Measurements from ENCODE around the gene ISG15. TPM values are rescaled to one million over a fixed set of nuclear protein-coding genes. Genes with fewer than 3 reads are reported as not detected.

The ISG15 gene
- total and polyA plus RNA-seq, 2 experiments from 2014 or later: 62.3 to 89.6 TPM

GRCh38 chr1:1050577-1051052 lies 37.3 kb downstream of the ISG15 start:
- no peaks in the 10 kb centered on the region for H4K20me1 ChIP-seq (ENCODE audit: insufficient read depth, poor library complexity, severe bottlenecking)
- H2AFZ ChIP-seq: no peak overlapping the region
- H3K27me3 ChIP-seq: no peaks in the 10 kb centered on the region
- no peak for DNase-seq (ENCODE audit: low spot score)
- no peaks in the 10 kb centered on the region for H3K9me2 ChIP-seq (replicated peaks; ENCODE audit: insufficient read depth)
- no peaks in the 10 kb centered on the region for H3K79me2 ChIP-seq
- no peaks in the 10 kb centered on the region for H3K4me1 ChIP-seq (ENCODE audit: insufficient read depth)
- no peak overlapping the region for H3K4me2 ChIP-seq
- no peaks in the 10 kb centered on the region for H3K36me3 ChIP-seq (replicated peaks; ENCODE audit: insufficient read depth, low read depth)
- no peaks in the 10 kb centered on the region for H3K9me3 ChIP-seq (ENCODE audit: low read depth)
- no peak overlapping the region for H3K4me3 ChIP-seq
- WGBS (ENCODE audit: low lambda C conversion rate, missing lambda C conversion rate): 98% methylated on average over 25 of the region's 32 CpGs
- TF ChIP-seq EZH2 (IDR thresholded peaks at IDR 0.05; ENCODE audit: borderline replicate concordance): no peak
- TF ChIP-seq, protein P1, sequence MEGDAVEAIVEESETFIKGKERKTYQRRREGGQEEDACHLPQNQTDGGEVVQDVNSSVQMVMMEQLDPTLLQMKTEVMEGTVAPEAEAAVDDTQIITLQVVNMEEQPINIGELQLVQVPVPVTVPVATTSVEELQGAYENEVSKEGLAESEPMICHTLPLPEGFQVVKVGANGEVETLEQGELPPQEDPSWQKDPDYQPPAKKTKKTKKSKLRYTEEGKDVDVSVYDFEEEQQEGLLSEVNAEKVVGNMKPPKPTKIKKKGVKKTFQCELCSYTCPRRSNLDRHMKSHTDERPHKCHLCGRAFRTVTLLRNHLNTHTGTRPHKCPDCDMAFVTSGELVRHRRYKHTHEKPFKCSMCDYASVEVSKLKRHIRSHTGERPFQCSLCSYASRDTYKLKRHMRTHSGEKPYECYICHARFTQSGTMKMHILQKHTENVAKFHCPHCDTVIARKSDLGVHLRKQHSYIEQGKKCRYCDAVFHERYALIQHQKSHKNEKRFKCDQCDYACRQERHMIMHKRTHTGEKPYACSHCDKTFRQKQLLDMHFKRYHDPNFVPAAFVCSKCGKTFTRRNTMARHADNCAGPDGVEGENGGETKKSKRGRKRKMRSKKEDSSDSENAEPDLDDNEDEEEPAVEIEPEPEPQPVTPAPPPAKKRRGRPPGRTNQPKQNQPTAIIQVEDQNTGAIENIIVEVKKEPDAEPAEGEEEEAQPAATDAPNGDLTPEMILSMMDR (IDR thresholded peaks at IDR 0.05; ENCODE audit: poor library complexity): no peak
- no peak overlapping the region for H3K27ac ChIP-seq

GRCh38 chr1:1051127-1051810 lies 38.0 kb downstream of the ISG15 start:
- H3K4me3 ChIP-seq: no peak overlapping the region

GRCh38 chr1:1052003-1052840 lies 38.9 kb downstream of the ISG15 start:
- Histone ChIP-seq H3K4me1 (ENCODE audit: insufficient read depth) (no peaks in the 10 kb centered on the region), H3K27me3 (no peaks in the 10 kb centered on the region), H4K20me1 (ENCODE audit: insufficient read depth, poor library complexity, severe bottlenecking) (no peaks in the 10 kb centered on the region), H3K4me3 (no peak overlapping the region), H3K4me2 (no peak overlapping the region), H2AFZ (no peak overlapping the region), H3K27ac (no peak overlapping the region), H3K9me3 (ENCODE audit: low read depth) (no peaks in the 10 kb centered on the region), H3K9me2 (replicated peaks; ENCODE audit: insufficient read depth) (no peaks in the 10 kb centered on the region), H3K79me2 (no peaks in the 10 kb centered on the region), H3K36me3 (replicated peaks; ENCODE audit: insufficient read depth, low read depth) (no peaks in the 10 kb centered on the region)
- no peak for DNase-seq (ENCODE audit: low spot score)
- no peak for TF ChIP-seq EZH2 (IDR thresholded peaks at IDR 0.05; ENCODE audit: borderline replicate concordance)
- 95% methylated on average over 29 of the region's 29 CpGs for WGBS (ENCODE audit: low lambda C conversion rate, missing lambda C conversion rate)

More at GRCh38 chr1:1051127-1051810, 38.0 kb downstream of the ISG15 start:
- Histone ChIP-seq H4K20me1 (ENCODE audit: insufficient read depth, poor library complexity, severe bottlenecking) (no peaks in the 10 kb centered on the region), H3K4me2 (no peak overlapping the region), H3K27ac (no peak overlapping the region), H3K4me1 (ENCODE audit: insufficient read depth) (no peaks in the 10 kb centered on the region), H3K36me3 (replicated peaks; ENCODE audit: insufficient read depth, low read depth) (no peaks in the 10 kb centered on the region), H3K79me2 (no peaks in the 10 kb centered on the region), H2AFZ (no peak overlapping the region), H3K9me3 (ENCODE audit: low read depth) (no peaks in the 10 kb centered on the region), H3K27me3 (no peaks in the 10 kb centered on the region), H3K9me2 (replicated peaks; ENCODE audit: insufficient read depth) (no peaks in the 10 kb centered on the region)
- TF ChIP-seq EZH2 (IDR thresholded peaks at IDR 0.05; ENCODE audit: borderline replicate concordance) (no peak), EZH2phosphoT487 (IDR thresholded peaks at IDR 0.05; ENCODE audit: low read depth, severe bottlenecking, unreplicated experiment) (no peak)
- TF ChIP-seq, protein P1 (IDR thresholded peaks at IDR 0.05; ENCODE audit: poor library complexity): no peak
- 95% methylated on average over 22 of the region's 46 CpGs for WGBS (ENCODE audit: low lambda C conversion rate, missing lambda C conversion rate)
- no peak for DNase-seq (ENCODE audit: low spot score)

GRCh38 chr1:1053022-1053421 lies 39.7 kb downstream of the ISG15 start:
- Histone ChIP-seq H3K4me3 (no peak overlapping the region), H3K4me2 (no peak overlapping the region), H4K20me1 (ENCODE audit: insufficient read depth, poor library complexity, severe bottlenecking) (no peaks in the 10 kb centered on the region), H3K4me1 (ENCODE audit: insufficient read depth) (no peaks in the 10 kb centered on the region), H3K79me2 (no peaks in the 10 kb centered on the region), H3K27ac (no peak overlapping the region), H3K9me2 (replicated peaks; ENCODE audit: insufficient read depth) (no peaks in the 10 kb centered on the region), H3K36me3 (replicated peaks; ENCODE audit: insufficient read depth, low read depth) (no peaks in the 10 kb centered on the region), H3K27me3 (peaks cover under 1% of the 10 kb centered on the region), H2AFZ (no peak overlapping the region), H3K9me3 (ENCODE audit: low read depth) (no peaks in the 10 kb centered on the region)
- DNase-seq (ENCODE audit: low spot score): no peak
- 99% methylated on average over 15 of the region's 15 CpGs for WGBS (ENCODE audit: low lambda C conversion rate, missing lambda C conversion rate)
- TF ChIP-seq EZH2 (IDR thresholded peaks at IDR 0.05; ENCODE audit: borderline replicate concordance): no peak
- TF ChIP-seq, protein P1 (IDR thresholded peaks at IDR 0.05; ENCODE audit: poor library complexity): no peak
- TF ChIP-seq EZH2phosphoT487 (IDR thresholded peaks at IDR 0.05; ENCODE audit: low read depth, severe bottlenecking, unreplicated experiment): no peak

Measured in hepatocyte (in vitro differentiated cells).